NCI-H446 treated with DMSO at 0.1 percent for 48 hours (cell line): ENCODE data around the gene CREG2.

Experiments used
- DNase-seq: peaks from one replicate; lab custom pipeline; 2025; lab: John Stamatoyannopoulos, UW

The CREG2 gene

DNA sequence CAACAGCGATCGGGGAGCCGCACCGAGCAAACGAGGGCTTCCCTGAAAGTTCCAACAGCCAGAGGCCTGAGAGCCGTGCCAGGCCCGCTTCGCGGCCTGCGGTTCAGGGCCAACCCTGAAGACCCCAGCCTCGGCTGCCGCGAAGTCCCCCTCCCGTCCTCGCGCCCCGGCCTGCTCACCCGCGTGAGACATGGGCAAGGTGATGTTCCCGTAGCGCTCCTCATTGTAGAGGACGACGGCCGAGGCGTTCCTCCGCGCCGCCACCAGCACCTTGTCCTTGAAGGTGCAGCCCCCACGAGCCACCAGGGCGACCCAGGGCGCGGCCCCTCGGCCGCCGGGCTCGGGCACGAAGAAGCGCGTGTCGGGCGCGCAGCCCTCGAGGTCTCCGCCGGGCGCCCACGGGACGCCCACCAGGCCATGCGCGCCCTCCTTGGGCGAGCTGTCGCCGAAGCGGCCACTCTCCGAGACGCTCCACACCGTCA lies 79.3 kb downstream of the CREG2 start:
- no peak for DNase-seq

DNA sequence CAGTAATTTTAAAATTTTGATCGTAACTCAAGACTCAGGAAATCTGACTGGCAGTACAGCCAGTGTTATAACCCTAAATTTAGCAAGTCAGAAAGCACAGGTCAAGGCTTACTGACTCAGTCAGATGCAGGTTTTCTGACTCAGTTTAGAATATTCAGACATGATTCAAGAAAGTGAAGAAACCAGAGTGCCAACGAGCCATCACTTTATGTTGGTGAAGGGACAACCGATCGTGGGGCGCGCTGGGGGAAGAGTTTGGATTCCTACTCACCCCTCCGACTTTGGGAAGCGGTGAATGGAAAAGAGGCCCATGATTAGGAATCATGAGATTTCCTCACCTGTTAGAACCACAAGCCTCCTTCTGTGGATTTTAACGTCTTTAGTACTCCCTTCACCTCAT lies 79.8 kb downstream of the CREG2 start:
- no peak for DNase-seq

DNA sequence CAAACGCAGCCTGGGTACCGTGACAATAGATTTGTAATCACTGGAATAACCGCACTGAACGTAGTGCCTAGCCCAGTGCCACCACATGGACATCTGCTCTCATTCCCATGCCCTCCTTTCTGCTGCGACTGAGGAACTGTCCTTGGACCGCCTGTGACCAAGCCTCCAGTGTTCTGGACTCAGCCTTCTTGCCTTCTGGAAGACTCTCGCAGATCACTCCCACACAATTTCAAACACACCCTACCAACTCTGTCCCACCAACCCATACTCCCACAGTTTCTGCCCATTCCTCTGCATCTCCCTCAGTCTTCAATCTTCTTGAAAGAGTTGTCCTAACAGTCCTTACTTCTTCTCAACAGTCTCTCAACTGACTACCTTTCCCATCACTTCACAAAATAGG lies 80.9 kb downstream of the CREG2 start:
- no peak for DNase-seq

DNA sequence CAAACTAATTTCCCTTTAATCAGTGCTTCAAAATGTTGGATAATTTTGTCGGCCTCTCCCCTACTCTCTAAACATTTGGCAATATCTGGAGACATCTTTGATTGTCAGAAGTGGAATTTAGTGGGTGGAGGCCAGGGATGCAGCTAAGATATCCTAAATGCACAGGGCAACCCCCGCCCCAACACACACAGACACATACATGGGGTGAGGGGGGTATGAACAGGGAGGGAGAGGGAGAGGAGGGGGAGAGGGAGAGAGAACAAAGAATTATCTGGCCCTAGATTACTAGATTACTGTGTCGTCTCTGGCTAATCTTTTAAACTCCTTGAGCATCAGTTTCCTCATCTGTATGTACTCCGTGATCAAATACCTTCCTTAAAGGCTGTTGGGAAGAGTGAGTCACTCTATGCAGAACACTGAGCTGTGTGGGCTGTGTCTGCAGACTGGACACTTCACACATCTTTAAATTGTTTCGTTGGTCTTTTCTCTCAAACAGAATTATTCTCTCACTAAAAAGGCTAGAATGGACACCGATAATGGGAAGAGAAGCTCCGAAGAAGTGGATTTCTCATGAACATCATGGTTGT lies 81.7 kb downstream of the CREG2 start:
- no peak for DNase-seq

DNA sequence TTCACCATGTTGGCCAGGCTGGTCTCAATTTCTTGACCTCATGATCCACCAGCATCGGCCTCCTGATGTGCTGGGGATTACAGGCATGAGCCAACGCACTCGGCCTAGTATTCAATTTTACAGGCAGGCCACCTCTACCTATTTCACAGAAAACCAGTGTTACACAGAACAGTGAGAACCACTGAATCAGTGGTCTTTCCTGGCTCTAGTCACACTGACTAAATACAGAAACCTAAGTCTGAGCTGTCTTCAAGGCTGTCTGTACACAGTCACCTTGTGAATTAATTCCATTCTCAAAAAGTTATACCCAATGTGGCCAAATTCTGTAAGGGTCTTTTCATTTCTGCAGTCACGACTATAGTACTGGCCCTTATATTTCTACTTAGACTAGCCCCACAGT lies 82.3 kb downstream of the CREG2 start:
- no peak for DNase-seq

DNA sequence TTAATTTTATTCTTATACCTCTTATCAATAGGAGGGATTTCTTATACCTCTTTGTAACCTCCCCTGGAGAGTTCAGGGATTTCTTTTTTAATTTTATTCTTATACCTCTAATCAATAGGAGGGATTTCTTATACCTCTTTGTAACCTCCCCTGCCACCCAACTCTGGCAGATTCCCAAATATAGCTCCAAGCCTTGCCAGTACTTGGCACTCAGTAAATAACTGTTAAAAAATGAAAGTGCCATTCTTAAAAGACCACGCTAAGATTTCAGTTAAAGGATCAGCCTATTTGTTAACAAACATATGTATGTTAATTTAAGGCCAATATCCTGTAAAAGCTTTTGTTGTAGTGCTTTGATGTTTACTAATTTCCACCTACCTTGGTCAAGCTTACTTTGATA lies 83.6 kb downstream of the CREG2 start:
- no peak for DNase-seq

DNA sequence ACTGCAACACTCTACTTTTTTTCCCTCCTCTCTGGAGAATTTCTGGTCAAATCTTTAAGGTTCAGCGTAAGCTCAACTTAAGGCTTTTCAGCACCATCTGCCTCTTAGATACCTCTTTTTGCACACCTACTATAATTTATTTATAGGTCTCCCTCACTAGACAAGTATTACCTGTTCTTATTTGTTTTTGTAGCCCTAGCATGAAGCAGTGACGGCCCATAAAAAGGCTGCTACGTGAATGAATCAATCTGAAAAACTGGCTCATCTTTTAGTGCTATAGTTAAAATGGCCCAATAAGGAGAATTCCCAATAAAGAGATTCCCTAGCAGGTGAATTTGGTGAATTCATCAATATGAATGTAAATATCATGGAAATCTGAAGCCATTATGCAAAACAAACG lies 85.3 kb downstream of the CREG2 start:
- no peak for DNase-seq

DNA sequence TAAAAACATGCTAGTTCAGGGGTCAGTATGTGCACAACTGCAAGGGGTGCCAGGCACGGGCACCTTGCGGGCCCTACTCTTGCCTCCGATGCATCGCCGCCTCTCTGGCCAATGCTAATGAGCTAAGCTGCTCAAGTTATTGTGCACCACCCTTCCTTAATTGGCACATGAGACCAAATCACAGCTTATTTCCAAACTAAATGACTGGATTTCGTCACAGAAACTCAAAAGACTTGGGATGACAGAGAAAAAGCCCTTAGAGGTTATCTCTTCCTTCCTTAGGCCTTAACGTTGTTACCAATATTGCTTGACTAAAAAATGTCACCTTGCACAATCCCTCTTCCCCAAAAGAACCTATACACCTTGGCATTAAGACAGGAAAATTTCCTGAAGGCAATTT lies 86.5 kb downstream of the CREG2 start:
- DNase-seq: no peak

DNA sequence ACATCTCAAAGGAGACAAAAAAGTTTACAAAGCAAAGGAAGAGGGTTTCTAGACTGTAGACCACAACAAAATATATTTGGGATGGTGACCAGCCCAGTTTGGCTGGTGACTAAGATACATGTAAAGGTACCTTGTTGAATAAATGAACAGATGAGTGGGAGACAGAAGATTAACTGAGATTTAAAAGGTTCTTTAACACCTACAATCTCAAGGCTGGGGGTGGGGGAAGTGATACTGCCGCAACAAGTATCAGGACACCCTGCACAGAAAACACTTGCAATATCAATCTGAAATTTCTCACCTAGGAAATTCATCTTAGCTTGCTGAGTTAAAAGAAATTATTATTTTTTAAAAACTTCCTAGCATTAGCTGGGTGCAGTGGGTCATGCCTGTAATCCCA lies 87.1 kb downstream of the CREG2 start:
- no peak for DNase-seq

DNA sequence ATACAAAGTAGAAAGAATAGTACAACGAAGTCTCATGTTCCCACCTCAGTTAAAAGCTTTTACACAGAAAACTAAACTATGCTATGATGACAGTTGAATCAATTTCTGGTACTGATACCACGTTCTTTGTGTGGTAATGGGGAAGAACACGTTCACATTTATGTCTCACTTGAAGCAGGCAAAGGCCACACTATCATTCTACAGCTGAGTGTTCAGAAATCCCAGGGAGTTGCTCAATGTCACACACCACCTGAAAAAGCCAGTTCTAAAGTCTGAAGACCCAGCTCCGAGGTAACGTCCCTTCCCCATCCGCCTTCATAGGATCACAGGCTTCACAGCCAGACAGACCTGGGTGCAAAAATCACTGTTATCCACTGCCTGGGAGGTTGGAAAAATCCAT lies 87.7 kb downstream of the CREG2 start:
- no peak for DNase-seq

DNA sequence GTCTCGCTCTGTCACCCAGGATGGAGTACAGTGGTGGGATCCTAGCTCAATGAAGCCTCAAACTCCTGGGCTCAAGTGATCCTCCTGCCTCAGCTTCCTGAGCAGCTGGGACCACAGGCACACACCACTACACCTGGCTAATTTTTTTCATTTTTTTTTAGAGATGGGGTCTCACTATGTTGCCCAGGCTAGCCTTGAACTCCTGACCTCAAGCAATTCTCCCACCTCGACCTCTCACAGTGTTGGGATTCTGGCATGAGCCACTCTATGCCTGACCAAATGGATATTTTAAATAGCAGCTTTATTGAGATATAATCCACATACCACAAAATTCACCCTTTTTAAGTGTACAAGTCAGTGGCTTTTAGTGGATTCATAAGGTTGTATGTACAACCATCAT lies 89.9 kb downstream of the CREG2 start:
- no peak for DNase-seq

DNA sequence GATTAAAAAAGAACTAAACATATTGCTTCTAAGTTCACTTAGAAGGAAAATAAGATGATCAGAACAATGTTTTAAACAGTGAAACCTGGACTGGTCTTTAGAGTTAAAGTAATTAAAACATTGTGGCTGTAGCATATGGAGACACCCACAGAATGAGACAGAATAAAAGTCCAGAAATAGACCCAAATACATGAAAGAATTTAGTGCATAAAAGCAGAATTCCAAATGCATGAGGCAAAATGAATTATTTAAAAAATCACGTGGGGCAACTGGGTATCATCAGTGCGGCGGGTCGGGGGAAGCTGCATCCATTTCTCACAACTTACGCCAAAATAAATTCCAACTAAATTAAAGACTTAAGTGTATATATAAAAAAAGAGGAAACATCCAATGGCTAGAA lies 90.9 kb downstream of the CREG2 start:
- no peak for DNase-seq

DNA sequence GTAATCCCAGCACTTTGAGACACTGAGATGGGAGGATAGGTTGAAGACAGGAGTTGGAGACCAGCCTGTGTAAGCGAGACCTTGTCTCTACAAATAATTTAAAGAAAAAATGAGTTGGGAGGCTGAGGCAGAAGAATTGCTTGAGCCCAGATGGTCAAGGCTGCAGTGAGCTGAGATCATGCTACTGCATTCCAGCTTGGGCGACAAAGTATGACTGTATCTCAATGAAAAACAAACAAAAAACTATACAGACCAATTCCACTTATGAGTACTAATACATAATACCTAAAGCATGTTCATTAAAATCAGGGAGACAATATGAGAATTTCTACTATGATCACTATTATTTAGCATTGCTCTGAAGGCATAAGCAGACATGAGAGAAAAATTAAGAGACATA lies 91.4 kb downstream of the CREG2 start:
- no peak for DNase-seq
